ENCODE data around the gene PCDHB3.
"Not testable (repeated sequence)": the region's sequence is repeated elsewhere in the genome, so short reads cannot be mapped to it uniquely, and the experiment has no call there.

The PCDHB3 gene

DNA sequence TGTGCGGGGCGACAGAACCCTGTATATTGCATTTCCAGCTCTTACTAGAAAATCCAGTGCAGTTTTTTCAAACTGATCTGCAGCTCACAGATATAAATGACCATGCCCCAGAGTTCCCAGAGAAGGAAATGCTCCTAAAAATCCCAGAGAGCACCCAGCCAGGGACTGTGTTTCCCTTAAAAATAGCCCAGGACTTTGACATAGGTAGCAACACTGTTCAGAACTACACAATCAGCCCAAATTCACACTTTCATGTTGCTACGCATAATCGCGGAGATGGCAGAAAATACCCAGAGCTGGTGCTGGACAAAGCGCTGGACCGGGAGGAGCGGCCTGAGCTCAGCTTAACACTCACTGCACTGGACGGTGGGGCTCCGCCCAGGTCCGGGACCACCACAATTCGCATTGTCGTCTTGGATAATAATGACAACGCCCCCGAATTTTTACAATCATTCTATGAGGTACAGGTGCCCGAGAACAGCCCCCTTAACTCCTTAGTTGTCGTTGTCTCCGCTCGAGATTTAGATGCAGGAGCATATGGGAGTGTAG, 35.5 kb downstream of the PCDHB3 start:
- DNase-seq (ENCODE audit: low read depth), result no peak

DNA sequence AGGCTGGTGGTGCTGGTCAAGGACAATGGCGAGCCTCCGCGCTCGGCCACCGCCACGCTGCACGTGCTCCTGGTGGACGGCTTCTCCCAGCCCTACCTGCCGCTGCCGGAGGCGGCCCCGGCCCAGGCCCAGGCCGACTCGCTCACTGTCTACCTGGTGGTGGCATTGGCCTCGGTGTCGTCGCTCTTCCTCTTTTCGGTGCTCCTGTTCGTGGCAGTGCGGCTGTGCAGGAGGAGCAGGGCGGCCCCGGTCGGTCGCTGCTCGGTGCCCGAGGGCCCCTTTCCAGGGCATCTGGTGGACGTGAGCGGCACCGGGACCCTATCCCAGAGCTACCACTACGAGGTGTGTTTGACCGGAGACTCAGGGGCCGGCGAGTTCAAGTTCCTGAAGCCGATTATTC, 37.1 kb downstream of the PCDHB3 start:
- not testable (repeated sequence) for DNase-seq (ENCODE audit: low read depth)

- no peak for DNase-seq (ENCODE audit: low read depth)
Observed at GRCh38 chr5:141149812-141150211, 49.5 kb downstream of the PCDHB3 start, which contains the start of gene PCDHB6. Gene PCDHB6 (plus strand): TSS chr5:141150057. CDS start chr5:141150258, 201 bp downstream.

DNA sequence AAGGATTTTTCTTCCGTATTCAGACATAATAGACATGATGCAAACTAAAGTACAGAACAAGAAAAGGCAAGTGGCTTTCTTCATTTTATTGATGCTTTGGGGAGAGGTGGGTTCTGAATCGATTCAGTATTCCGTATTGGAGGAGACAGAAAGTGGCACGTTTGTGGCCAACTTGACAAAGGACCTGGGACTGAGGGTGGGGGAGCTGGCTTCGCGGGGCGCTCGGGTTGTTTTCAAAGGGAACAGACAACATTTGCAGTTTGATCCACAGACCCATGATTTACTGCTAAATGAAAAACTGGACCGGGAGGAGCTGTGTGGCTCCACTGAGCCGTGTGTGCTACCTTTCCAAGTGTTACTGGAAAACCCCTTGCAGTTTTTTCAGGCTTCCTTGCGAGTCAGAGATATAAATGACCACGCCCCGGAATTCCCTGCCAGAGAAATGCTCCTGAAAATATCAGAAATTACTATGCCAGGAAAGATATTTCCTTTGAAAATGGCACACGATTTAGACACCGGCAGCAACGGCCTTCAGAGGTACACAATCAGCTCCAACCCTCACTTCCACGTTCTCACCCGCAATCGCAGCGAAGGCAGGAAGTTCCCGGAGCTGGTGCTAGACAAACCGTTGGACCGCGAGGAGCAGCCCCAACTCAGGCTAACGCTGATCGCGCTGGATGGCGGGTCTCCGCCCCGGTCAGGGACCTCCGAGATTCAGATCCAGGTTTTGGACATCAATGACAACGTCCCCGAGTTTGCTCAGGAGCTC, 50.1 kb downstream of the PCDHB3 start:
- DNase-seq (ENCODE audit: low read depth), result no peak

- no peak for DNase-seq (ENCODE audit: low read depth)
Observed at GRCh38 chr5:141150993-141151325, 50.7 kb downstream of the PCDHB3 start.

DNA sequence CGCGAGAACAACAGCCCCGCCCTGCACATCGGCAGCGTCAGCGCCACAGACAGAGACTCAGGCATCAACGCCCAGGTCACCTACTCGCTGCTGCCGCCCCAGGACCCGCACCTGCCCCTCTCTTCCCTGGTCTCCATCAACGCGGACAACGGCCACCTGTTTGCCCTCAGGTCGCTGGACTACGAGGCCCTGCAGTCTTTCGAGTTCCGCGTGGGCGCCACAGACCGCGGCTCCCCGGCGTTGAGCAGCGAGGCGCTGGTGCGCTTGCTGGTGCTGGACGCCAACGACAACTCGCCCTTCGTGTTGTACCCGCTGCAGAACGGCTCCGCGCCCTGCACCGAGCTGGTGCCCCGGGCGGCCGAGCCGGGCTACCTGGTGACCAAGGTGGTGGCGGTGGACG, 51.4 kb downstream of the PCDHB3 start:
- not testable (repeated sequence) for DNase-seq (ENCODE audit: low read depth)

GRCh38 chr5:141152096-141152495, 51.8 kb downstream of the PCDHB3 start:
- DNase-seq (ENCODE audit: low read depth), result not testable (repeated sequence)

Measured in stimulated activated CD4-positive, alpha-beta T cell treated with anti-CD3 and anti-CD28 coated beads, Interleukin-2, amount 100 ng/mL, for 4 hours (primary cell).